Measurements from ENCODE around the gene TMEM243.
"Not testable (repeated sequence)": the region's sequence is repeated elsewhere in the genome, so short reads cannot be mapped to it uniquely, and the experiment has no call there.

The TMEM243 gene

GRCh38 chr7:87219545-87220025, at the start of gene TMEM243:
Gene TMEM243 (minus strand): TSS chr7:87219732. CDS start chr7:87219503, 229 bp downstream.
- DNase-seq (ENCODE audit: low spot score): peak; percentile 87

- DNase-seq (ENCODE audit: low spot score): no peak
These were observed 47.8 kb upstream of the TMEM243 start for GRCh38 chr7:87267239-87267900.

GRCh38 chr7:87263537-87263936, 44.0 kb upstream of the TMEM243 start:
- DNase-seq (ENCODE audit: low spot score): no peak

- no peak for DNase-seq (ENCODE audit: low spot score)
These were observed 34.1 kb upstream of the TMEM243 start for GRCh38 chr7:87253589-87254087.

- DNase-seq (ENCODE audit: low spot score): not testable (repeated sequence)
These were observed 26.1 kb upstream of the TMEM243 start for GRCh38 chr7:87245671-87246070.

GRCh38 chr7:87238464-87239051, 19.0 kb upstream of the TMEM243 start:
- DNase-seq (ENCODE audit: low spot score): not testable (repeated sequence)

- DNase-seq (ENCODE audit: low spot score): no peak
These were observed 15.4 kb upstream of the TMEM243 start for GRCh38 chr7:87234949-87235348.

- no peak for DNase-seq (ENCODE audit: low spot score)
These were observed 12.2 kb upstream of the TMEM243 start for GRCh38 chr7:87231711-87232110.

- no peak for DNase-seq (ENCODE audit: low spot score)
These were observed 11.7 kb upstream of the TMEM243 start for GRCh38 chr7:87231258-87231657.

- no peak for DNase-seq (ENCODE audit: low spot score)
These were observed 7.0 kb upstream of the TMEM243 start for GRCh38 chr7:87226495-87226894.

- no peak for DNase-seq (ENCODE audit: low spot score)
These were observed 6.2 kb upstream of the TMEM243 start for GRCh38 chr7:87225696-87226095.

- peak; percentile 38 for DNase-seq (ENCODE audit: low spot score)
These were observed 4.1 kb upstream of the TMEM243 start for GRCh38 chr7:87223666-87224065.

- DNase-seq (ENCODE audit: low spot score): no peak
These were observed 1.2 kb upstream of the TMEM243 start for GRCh38 chr7:87220734-87221215.

GRCh38 chr7:87220026-87220733, 648 bp upstream of the TMEM243 start:
- peak; percentile 87 for DNase-seq (ENCODE audit: low spot score)

GRCh38 chr7:87218796-87219544, 562 bp downstream of the TMEM243 start:
- no peak for DNase-seq (ENCODE audit: low spot score)

- DNase-seq (ENCODE audit: low spot score): no peak
These were observed 1.4 kb downstream of the TMEM243 start for GRCh38 chr7:87217983-87218653.

- DNase-seq (ENCODE audit: low spot score): peak; percentile 81
These were observed 2.6 kb downstream of the TMEM243 start for GRCh38 chr7:87216701-87217508.

- DNase-seq (ENCODE audit: low spot score): no peak
These were observed 4.5 kb downstream of the TMEM243 start for GRCh38 chr7:87215046-87215445.

- DNase-seq (ENCODE audit: low spot score): no peak
These were observed 5.7 kb downstream of the TMEM243 start for GRCh38 chr7:87213811-87214210.

- no peak for DNase-seq (ENCODE audit: low spot score)
These were observed 6.3 kb downstream of the TMEM243 start for GRCh38 chr7:87213252-87213651.

- no peak for DNase-seq (ENCODE audit: low spot score)
These were observed 7.0 kb downstream of the TMEM243 start for GRCh38 chr7:87212498-87212897.
